ENCODE results near the gene PDGFC. TPM values are rescaled to one million over a fixed set of nuclear protein-coding genes. Genes with fewer than 3 reads are reported as not detected.

The PDGFC gene
- total and polyA plus RNA-seq, 7 donors, result 3.0 to 44.4 (median 21.9) TPM

- no peaks in the 10 kb centered on the region for H3K36me3 ChIP-seq
- H3K4me3 ChIP-seq, result no peak overlapping the region
- no peaks in the 10 kb centered on the region for H3K9me3 ChIP-seq
- DNase-seq, result no peak
- H3K27me3 ChIP-seq, result no peaks in the 10 kb centered on the region
- intact Hi-C loops (cut with DNase I), result no loop called here
- H3K27ac ChIP-seq, result no peak overlapping the region
- WGBS, 2 donors, result 82 to 91% methylated on average over 4 of the region's 4 CpGs
- TF ChIP-seq POLR2A (IDR thresholded peaks at IDR 0.05) (no peak), CTCF (IDR thresholded peaks at IDR 0.05) (no peak), POLR2AphosphoS5 (IDR thresholded peaks at IDR 0.05) (no peak), EP300 (IDR thresholded peaks at IDR 0.05) (no peak)
- no peaks in the 10 kb centered on the region for H3K4me1 ChIP-seq
These were observed 42.1 kb upstream of the PDGFC start for GRCh38 chr4:157013656-157014055.

GRCh38 chr4:157012781-157013180 lies 41.2 kb upstream of the PDGFC start:
- Histone ChIP-seq H3K27ac (no peak overlapping the region), H3K4me3 (no peak overlapping the region), H3K4me1 (no peaks in the 10 kb centered on the region), H3K36me3 (no peaks in the 10 kb centered on the region), H3K27me3 (no peaks in the 10 kb centered on the region), H3K9me3 (no peaks in the 10 kb centered on the region)
- intact Hi-C loops (cut with DNase I), result no loop called here
- TF ChIP-seq EP300 (IDR thresholded peaks at IDR 0.05) (no peak), POLR2AphosphoS5 (IDR thresholded peaks at IDR 0.05) (no peak), CTCF (IDR thresholded peaks at IDR 0.05) (no peak), POLR2A (IDR thresholded peaks at IDR 0.05) (no peak)
- 89 to 95% methylated on average over 2 of the region's 2 CpGs for WGBS, 2 donors
- DNase-seq, result no peak

GRCh38 chr4:157012296-157012695 lies 40.7 kb upstream of the PDGFC start:
- H3K36me3 ChIP-seq, result no peaks in the 10 kb centered on the region

GRCh38 chr4:157010630-157011029 lies 39.0 kb upstream of the PDGFC start:
- Histone ChIP-seq H3K4me1 (no peaks in the 10 kb centered on the region), H3K4me3 (no peak overlapping the region), H3K9me3 (no peaks in the 10 kb centered on the region), H3K36me3 (no peaks in the 10 kb centered on the region), H3K27me3 (no peaks in the 10 kb centered on the region), H3K27ac (no peak overlapping the region)
- no peak for TF ChIP-seq POLR2AphosphoS5 (IDR thresholded peaks at IDR 0.05)
- TF ChIP-seq POLR2A (IDR thresholded peaks at IDR 0.05), result no peak
- TF ChIP-seq EP300 (IDR thresholded peaks at IDR 0.05), result no peak
- no peak for TF ChIP-seq CTCF (IDR thresholded peaks at IDR 0.05)
- DNase-seq, result no peak
- 78 to 83% methylated on average over 2 of the region's 2 CpGs for WGBS, 2 donors
- intact Hi-C loops (cut with DNase I), result no loop called here

More at GRCh38 chr4:157012296-157012695, 40.7 kb upstream of the PDGFC start:
- no peaks in the 10 kb centered on the region for H3K27me3 ChIP-seq
- TF ChIP-seq EP300 (IDR thresholded peaks at IDR 0.05) (no peak), CTCF (IDR thresholded peaks at IDR 0.05) (no peak), POLR2AphosphoS5 (IDR thresholded peaks at IDR 0.05) (no peak), POLR2A (IDR thresholded peaks at IDR 0.05) (no peak)
- no peak overlapping the region for H3K27ac ChIP-seq
- H3K4me1 ChIP-seq, result no peaks in the 10 kb centered on the region
- DNase-seq, result no peak
- no peak overlapping the region for H3K4me3 ChIP-seq
- no peaks in the 10 kb centered on the region for H3K9me3 ChIP-seq
- intact Hi-C loops (cut with DNase I), result no loop called here

GRCh38 chr4:157005831-157006230 lies 34.2 kb upstream of the PDGFC start:
- intact Hi-C loops (cut with DNase I), result no loop called here
- no peak for DNase-seq
- Histone ChIP-seq H3K4me1 (no peaks in the 10 kb centered on the region), H3K9me3 (no peaks in the 10 kb centered on the region), H3K27me3 (no peaks in the 10 kb centered on the region), H3K4me3 (no peak overlapping the region), H3K27ac (no peak overlapping the region), H3K36me3 (no peaks in the 10 kb centered on the region)
- 91% methylated on average over 3 of the region's 3 CpGs for WGBS, 2 donors
- no peak for TF ChIP-seq EP300 (IDR thresholded peaks at IDR 0.05)
- TF ChIP-seq POLR2AphosphoS5 (IDR thresholded peaks at IDR 0.05), result no peak
- no peak for TF ChIP-seq POLR2A (IDR thresholded peaks at IDR 0.05)
- no peak for TF ChIP-seq CTCF (IDR thresholded peaks at IDR 0.05)
